Right renal pelvis (tissue), 4 donors: Measurements from ENCODE around the gene RAP2A. TPM values are rescaled to one million over a fixed set of nuclear protein-coding genes. Genes with fewer than 3 reads are reported as not detected.

Experiments used
- DNase-seq, 4 donors: peaks; one replicate each; pipeline ENCODE4 v3.0.0-alpha.2; 2013; ENCODE audit warnings: low read depth in 4 of 4, low spot score in 3 of 4, missing footprints in 1 of 4
- polyA plus RNA-seq, 4 donors: library from polyadenylated mRNA; unstranded; fragments of 120-200 nt; gene quantifications; one replicate each; pipeline ENCODE4 v1.2.1, GENCODE V29; 2013; ENCODE audit not compliant: insufficient read length in 4 of 4

Gene RAP2A
- polyA plus RNA-seq: 10 to 100 TPM; 34.3 to 46.9 (median 45.3) TPM

DNA sequence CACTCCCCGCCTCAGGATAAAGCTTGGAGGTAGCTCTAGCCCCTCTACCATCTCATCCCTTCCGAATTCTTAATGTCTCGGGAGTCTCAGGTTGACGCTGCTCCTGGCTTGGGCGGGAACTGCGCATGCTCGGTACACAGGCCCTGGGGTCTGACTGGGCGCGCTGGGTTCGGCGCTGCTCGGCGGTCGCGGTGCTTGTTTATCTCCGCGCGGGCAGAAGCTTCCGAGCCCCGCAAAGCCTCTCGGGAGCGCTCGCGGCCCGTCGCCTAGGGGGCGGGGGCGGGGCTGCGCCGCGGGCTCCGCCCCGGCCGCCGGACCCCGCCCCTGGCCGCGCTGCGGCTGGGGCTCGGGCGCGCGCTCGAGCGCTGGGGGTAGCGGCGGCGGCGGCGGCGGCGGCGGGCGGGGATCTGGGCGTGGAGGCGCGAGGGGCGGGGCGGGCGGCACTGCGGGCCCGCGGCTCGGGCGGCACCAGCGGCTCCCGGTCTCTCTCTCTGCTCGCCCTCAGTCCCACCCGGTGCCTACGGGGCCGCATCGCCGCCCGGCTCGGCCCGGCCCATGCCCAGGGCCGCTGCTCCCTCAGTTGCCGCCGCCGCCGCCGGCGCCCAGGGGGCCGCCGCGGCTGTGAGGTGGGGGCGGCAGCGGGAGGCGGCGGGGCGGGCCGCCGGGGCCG is at the start of gene RAP2A:
Gene RAP2A, plus strand, starts transcription at position 443 of the 670 bp plus-strand sequence. CDS start 302 bp downstream, outside the sequence.
- peak; percentile 77 to 82 (median 81) for DNase-seq

DNA sequence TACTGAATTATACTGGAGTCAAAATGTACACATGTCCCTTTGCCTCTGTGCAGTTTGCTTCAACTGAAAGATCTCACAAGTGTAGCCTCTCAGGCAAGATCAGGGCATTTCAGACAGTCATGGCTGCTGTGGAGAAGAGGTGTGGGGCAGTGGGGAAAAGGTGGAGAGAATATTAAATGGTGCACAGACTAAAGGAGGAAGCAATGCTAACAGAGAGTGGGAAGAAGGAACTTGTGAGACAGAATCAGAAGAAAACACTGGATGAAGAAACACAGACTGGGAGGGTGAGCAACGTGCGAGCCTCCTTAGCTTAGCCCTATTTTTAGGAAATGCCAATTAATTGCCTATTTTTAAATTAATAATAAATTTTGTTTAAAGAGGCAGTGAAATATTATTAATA is 49.6 kb upstream of the RAP2A start:
- no peak for DNase-seq

- no peak for DNase-seq
These were observed 48.8 kb upstream of the RAP2A start for GRCh38 chr13:97385146-97385545.

DNA sequence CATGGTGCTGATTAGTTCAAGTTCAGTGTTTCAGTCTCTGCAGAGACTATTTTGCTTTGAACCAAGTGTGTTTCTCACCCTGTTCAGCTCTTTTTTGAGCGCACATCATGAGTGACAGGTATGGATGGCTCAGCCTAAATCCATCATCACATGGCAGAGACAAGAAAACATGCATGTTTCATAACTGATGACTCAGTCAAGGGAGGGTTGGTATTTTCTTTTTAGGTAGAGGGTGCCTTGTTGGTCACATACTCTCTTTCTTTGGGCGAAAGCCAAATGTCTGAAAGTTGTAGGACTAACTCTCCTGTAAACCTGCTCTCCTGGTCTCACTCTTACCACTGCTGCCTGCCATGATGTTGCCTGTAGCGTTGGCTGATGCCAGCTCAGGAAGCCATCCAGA is 48.1 kb upstream of the RAP2A start:
- no peak for DNase-seq

- DNase-seq: no peak
These were observed 47.0 kb upstream of the RAP2A start for GRCh38 chr13:97386801-97387484.

GRCh38 chr13:97387485-97387839 is 46.5 kb upstream of the RAP2A start:
- no peak for DNase-seq

- no peak for DNase-seq
These were observed 46.1 kb upstream of the RAP2A start for GRCh38 chr13:97387890-97388289.

- no peak for DNase-seq
These were observed 45.6 kb upstream of the RAP2A start for GRCh38 chr13:97388373-97388772.

- DNase-seq: no peak
These were observed 42.9 kb upstream of the RAP2A start for GRCh38 chr13:97390941-97391600.

DNA sequence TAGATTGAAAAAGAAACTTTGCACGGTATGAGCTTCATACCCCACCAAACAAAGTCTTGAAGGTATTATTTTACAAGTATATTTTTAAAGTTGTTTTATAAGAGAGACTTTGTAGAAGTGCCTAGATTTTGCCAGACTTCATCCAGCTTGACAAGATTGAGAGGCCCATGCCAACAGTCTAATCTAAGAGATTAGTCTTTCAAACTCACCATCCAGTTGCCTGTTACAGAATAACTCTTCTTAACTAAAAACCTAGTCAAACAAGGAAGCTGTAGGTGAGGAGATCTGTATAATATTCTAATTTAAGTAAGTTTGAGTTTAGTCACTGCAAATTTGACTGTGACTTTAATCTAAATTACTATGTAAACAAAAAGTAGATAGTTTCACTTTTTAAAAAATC is 41.9 kb upstream of the RAP2A start:
- no peak for DNase-seq

GRCh38 chr13:97394542-97394941 is 39.4 kb upstream of the RAP2A start:
- DNase-seq: no peak

GRCh38 chr13:97395447-97396136 is 38.4 kb upstream of the RAP2A start:
- DNase-seq: no peak

- no peak for DNase-seq
These were observed 36.7 kb upstream of the RAP2A start for GRCh38 chr13:97397267-97397666.

DNA sequence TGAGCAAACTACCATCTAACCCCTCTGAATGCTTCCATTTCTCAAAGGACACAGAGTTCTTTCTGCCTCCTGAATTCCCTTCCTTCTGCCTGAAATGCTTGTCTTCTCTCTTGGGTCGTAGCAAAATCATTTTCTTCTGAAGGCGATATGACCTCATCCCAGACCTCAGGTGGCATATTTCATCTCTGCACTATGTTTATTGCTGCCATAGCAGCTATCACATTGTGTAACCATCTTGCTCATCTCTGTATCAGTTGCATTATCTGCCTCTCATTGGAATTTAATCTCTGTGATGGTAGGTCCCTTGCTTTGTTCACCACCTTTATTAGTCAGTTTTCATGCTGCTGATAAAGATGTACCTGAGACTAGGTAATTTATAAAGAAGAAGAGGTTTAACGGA is 32.5 kb upstream of the RAP2A start:
- no peak for DNase-seq

DNA sequence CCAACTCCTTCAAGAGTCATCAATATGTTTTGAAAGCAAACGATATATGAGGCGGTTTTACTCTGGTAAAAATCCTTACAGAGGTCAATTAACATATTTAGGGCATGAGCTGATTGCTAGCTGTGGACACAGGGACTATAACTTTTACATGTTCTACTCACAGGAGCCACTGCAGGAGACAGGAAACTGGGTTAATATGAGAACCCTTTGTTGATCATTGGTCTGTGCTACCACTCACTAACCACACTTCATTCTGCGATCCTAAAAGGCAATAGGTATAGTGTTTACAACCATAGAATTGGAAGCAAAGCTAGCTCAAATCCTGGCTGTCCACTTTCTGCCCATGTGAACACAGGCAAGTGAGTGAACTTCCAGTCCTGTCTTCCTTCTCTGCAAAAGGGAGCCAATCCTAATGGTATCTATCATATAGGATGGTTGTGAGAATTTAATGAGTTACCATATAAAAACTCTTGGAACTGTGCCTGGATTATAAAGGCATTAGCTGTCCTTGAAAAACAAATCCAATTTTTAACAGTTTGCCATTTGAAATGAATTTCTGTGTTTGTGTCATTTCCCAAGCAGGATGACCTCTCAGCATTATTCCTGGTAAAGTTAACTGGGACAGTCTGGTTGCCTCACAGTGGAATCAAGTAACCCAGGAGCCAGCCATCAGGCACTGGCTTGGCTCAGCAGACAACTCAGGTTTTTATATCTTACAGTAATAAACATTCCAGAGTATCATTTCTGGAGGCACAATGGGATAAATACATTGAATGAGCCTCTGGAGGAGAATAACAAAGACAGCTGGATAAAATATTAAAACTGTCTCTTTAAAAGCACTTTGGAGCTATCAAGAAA is 29.8 kb upstream of the RAP2A start:
- no peak for DNase-seq

GRCh38 chr13:97407540-97407939 is 26.4 kb upstream of the RAP2A start:
- DNase-seq: no peak

- DNase-seq: no peak
These were observed 25.0 kb upstream of the RAP2A start for GRCh38 chr13:97408938-97409337.

DNA sequence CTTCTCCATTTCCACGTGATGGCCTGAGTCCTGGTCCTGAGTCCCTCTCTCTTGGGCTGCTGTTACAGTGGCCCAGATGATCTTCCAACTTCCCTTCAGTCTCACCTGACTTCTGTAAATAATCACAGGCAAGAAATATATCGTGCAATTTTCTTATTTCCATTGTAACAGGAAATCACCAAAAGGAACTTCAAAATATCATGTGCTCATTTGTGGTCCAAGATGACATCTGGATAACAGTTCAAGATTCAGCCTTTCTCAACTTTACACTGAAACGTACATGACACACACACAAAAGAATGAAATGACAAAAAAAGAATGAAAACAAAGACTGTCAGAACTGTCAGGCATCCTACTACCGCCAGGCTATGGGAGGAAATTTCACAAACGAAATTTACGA is 22.0 kb upstream of the RAP2A start:
- DNase-seq: no peak

DNA sequence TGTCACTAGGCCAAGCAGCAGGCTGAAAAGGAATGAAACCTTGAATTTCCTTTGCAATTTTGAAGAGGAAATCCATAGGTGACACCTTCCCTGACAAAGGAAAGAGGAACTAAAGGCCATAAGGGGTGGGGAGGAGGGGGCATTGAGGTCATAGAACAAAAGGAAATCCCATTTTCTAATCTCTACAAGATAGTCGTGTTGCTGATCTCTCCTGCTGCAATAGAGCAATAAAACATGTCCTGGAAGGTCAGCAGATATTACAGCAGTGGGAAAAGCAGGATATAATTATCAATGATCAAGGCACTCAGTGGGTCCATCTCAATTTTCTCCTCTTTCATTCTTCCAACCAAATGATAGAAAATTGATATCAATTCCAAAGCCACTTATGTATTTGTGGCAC is 20.3 kb upstream of the RAP2A start:
- DNase-seq: no peak

GRCh38 chr13:97414392-97414791 is 19.6 kb upstream of the RAP2A start:
- DNase-seq: no peak
